HG03575 (cell line): Measurements from ENCODE around the gene ERICH6.
A peak's percentile ranks its signal among the peaks of the same experiment; 100 is the strongest.

Experiments
- ATAC-seq: cut with Tn5 transposase; IDR thresholded peaks from one replicate; pipeline ENCODE4 v1.9.1; 2021; ENCODE audit not compliant: unreplicated experiment, insufficient number of reproducible peaks, low FRiP score; ENCODE audit errors: extremely low read depth

ERICH6 gene

DNA sequence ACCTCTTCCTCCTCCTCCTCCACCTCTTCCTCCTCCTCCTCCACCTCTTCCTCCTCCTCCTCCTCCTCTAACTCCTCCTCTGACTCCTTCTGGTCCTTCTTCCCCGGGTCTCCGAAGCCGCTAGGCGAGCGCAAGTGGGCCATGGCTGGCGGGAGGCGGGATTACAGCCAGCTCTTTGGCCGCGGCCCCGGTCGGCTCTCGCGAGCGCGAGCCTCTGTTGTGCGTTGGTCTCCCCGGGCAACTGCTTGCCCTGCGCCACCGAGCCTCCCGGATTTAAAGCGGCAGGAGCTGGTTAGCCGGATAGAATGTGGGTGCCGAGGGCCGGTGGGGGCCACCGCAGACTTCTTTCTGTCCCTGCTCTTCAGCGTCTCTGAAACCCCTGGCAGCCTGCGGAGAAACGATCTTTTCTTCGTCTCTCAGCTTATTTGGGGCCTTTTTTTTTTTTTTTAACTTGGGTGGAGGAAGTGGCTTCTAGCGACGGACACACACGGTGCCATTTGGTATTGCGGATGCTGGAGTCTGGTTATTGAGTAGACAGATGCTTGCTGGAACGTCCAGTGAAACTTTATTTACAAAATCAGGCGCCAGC lies at the start of gene ERICH6:
Gene ERICH6, minus strand, starts transcription at position 165 of the 589 bp plus-strand sequence. Its CDS starts 22 bp downstream, at position 143.
- peak; percentile 78 for ATAC-seq

DNA sequence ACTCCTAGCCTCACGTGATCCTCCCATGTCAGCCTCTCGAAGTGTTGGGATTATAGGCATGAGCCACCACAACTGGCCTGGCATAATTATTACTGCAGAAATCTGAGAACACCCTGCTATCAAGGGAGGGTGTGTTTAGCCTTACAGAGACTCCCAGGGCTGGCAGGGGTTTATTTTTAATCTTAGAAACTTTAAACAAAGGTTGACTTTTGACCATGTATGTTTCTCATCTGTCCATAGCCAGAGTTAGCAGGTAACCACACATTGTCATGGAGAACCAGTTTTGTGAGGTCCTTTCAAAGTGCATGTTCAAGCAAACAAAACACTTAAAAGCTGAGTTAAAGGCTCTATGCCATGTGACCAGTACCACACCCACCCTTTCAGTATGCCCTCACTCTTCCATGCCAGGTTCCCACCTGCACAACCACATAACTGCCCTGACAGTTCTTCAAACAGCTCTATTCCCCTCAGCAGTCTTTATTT lies 48.1 kb upstream of the ERICH6 start:
- ATAC-seq = no peak

DNA sequence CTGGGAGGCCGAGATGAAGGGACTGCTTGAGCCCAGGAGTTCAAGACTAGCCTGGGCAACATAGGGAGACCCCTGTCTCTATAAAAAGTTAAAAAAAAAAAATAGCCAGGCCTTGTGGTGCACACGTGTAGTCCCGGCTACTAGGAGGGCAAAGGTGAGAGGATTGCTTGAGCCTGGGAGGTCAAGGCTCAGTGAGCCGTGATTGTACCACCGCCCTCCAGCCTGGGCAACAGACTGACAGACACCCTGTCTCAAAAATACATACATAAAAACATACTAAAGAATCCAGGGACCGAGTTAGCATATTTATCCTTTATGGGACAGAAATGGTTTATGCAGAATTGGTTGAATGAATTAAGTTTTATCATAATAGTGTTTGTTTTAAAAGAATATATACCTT lies 45.5 kb upstream of the ERICH6 start:
- no peak for ATAC-seq

DNA sequence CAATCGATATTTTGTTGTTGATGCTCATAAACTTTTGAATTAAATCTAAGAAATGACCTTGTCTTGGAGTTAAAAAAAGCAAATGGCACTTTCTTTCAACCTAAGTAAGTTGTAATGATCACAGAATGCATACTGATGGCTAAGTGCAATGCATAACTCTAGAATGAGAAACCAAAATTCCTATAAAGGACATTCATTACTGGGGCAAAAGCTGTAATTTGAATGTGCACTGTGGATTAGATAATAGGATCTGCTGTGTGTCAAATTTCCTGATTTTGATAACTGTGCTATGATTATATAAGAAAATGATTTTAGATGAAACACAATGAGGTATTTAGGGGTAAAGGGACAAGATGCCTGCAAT lies 44.9 kb upstream of the ERICH6 start:
- ATAC-seq = no peak

DNA sequence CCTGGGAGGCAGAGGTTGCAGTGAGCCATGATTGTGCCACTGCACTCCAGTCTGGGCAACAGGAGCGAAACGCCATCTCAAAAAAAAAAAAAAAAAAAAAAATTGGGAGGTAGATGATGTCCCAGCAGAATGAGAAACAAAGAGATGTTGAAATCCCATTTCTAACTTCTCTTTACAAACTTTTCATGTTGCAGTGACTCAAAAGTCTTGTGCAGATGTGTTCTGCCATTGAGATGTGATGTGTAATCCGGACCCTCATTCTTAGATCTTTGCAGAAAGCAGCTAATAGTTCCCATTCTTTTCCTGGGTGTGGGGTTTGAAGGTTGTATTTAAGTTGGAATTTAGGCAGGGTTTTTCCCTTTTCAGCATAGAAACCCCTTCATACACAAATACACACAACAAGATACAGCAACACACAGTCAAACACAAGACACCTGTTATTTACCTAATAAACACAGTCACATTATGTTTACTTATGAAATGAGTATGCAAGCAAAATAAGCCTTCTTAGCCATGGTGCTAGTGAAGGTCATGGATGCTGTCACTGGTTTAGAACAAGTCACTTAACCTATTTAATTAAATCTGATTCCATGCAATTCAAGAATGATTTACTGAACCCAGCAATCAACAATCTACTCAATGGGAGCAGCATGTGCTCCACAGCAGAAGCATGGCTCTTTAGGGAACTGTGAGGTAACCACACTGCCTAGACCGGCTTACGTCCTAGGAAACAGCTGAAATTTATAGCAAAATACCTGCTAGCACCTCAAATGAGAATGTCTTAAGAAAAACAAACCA lies 44.4 kb upstream of the ERICH6 start:
- ATAC-seq = no peak

DNA sequence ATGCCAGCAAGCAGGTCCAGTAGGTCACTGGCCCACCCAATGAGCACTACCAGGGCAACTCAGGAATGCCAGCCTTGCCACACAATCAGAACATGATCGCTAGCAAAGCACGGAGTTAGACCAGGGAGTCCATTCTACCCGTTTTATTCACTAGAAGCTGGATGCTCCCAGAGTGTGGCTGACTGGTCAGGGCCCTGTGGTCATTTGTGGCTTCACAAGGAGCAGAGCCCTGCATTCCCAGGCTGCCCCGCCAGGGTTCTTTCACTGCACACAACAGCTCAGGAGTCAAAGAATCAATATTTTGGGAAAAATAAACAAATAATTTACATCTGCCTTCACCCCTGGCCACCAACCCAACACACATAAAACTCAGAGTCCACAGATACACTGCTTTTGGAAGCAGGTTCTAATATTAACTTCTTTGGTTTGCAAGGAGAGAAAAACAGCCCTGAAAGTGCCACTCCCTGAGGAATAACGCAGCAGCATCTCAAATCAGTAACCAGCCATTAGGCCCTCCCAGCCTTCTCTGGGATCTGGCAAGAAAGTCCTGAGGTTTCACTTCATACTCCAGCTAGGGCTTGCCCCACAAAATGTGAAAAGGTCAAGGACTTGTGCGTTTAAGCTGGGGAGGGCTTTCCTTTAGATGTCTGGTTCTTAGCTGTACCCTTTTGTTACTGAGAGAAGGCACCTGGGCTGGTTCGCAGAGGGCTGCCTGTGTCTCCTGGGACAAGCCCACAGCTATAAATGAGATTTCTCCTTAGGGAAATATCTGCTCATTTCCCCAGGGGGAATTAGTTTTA lies 43.3 kb upstream of the ERICH6 start:
- ATAC-seq = no peak

DNA sequence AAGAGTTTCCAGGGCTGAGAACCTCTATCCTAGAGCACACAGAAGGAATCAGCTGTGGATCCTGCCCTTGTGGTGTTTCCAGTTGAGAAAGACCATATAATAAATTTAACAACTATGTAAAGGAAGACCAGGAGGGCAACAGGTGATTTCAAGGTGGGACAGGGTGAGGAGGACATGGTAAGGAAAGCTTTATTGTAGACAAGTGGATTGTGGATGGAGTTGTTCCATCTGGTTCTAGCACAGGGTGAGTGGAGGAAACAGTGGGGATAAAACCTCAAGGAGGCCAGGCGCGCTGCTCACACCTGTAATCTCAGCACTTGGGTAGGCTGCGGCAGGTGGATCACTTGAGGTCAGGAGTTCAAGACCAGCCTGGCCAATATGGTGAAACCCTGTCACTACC lies 42.1 kb upstream of the ERICH6 start:
- no peak for ATAC-seq

DNA sequence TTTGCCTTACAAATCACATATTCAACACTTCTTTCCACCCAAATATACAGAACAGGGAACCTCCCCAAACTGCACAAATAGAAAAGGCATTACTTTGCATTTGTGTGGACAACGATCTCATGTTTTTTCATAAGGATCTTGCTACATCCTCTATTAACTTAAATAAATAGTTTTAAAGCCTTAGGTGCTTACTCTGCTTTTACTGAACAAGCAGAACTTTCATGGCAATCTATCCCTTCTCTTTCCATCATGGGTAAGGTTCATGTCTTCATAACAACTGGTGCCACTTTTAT lies 41.1 kb upstream of the ERICH6 start:
- no peak for ATAC-seq

DNA sequence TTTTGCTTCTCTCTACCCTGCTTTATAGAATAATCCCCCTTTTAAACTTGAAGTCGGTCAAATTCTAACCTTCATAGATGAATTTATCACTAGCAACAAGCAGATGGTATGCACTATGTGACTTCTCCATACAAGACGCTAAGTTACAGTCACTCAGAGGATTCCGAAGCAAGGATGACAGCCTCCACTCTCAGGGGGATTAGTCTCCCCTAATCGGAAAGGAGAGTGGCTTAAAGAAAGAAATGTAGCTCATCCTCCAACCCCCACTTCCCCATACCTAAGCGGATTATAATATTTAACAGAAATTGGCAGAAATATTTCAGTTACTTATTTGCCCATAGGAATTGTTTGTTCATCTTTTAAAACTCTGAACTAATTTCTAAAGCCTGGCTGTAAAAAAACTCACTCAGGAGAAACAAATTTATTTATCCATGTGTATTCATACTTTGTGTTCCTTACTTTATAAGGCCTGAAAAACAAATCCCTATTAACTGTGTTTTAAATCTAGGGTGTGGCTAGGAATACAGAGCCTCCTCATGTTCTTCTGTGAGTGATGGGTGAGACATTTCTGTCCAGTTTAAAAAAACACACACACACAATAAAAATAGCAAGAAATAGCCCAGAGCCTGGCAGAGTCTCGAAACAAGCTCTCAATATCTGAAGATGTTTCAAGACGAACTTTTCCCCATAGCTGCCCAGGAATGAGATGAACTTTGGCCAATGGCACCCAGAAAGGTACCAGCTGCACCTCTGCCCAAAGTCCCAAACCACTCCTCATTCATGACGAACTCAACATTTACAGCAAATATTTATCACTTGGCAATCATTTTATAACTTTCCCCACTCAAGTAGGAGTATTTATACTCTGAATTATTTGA lies 40.6 kb upstream of the ERICH6 start:
- ATAC-seq = no peak

DNA sequence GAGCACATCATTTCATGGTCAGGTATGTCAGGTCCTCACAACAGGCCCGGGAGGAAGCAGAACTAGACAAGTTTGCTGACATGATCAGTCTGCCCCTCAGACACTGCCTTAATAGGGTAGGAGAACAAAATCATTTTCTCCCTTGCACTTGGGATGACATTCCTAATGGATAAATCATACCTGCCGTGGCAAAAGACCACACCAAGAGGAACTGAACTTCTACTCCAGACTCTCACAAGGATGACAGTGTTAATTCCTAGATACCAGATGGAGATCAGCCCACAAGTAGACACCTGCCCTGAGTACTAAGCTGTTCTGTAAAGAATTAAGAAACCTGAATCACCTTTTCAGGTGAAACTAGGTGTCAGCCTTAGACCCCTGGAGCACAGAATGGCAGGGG lies 39.8 kb upstream of the ERICH6 start:
- no peak for ATAC-seq

DNA sequence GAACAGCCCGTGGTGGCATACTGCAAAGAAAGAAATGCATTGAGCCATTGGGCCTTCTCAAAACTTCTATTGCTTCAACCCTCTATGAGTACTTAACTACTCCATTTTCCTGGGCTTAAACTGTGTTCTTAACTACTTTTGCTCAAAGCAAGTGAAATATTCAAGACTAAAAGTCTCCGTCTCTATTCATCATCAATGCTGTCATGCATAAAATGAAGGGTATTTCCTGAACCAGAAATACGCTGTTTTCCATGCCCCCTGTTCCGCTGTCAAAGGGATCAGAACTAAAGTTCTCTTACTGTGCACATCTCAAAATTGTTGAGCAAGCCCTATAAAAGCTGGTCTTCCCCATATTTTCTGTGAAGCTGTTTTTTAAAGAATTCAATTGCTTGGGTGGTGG lies 39.0 kb upstream of the ERICH6 start:
- ATAC-seq = no peak

DNA sequence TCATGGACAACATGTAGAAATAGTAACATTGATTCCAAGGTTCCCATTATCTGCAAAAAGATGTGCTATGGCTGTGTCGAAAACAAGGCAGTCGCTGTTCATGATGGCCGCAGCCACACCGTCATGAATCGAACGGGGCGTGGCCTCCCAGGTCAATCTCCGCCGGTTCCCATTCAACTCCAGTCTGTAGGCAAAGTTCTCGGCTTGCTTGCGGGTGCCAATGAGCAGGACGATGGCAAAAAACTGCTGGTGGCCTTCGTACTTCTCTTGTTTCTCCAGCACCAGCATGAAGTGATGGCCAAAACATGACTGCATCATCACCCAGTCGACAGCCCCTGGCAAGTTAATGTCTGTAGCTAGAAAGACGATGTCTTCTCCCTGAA lies 38.4 kb upstream of the ERICH6 start:
- no peak for ATAC-seq

DNA sequence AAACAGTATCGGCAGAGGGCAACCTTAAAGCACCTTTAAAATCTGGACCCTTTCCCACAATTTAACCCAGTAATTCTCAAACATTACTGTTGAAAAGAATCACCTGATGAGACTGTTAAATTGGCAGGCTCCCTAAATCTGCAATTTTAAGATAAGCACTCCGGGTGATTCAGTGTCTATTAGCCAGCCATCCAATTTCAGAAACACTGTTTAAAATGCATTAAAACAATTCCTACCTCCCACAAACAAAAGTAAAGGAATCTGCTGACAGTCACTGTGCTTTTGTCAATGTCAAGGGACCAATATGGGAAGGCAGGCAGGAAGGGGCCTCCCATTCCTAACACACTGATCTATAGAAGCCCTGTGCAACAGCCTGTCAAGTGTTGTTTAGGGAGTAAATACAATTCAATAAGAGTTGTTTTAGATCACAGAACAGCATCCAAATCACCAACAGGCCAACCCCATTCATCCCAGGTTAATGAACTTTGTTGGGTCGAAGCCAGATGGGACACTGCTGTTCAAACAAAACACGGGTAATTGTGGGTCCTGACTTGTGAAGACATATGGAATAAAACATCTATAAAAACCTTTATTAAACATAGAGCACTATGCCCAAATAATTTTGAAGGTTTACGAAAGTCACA lies 37.9 kb upstream of the ERICH6 start:
- ATAC-seq = no peak

DNA sequence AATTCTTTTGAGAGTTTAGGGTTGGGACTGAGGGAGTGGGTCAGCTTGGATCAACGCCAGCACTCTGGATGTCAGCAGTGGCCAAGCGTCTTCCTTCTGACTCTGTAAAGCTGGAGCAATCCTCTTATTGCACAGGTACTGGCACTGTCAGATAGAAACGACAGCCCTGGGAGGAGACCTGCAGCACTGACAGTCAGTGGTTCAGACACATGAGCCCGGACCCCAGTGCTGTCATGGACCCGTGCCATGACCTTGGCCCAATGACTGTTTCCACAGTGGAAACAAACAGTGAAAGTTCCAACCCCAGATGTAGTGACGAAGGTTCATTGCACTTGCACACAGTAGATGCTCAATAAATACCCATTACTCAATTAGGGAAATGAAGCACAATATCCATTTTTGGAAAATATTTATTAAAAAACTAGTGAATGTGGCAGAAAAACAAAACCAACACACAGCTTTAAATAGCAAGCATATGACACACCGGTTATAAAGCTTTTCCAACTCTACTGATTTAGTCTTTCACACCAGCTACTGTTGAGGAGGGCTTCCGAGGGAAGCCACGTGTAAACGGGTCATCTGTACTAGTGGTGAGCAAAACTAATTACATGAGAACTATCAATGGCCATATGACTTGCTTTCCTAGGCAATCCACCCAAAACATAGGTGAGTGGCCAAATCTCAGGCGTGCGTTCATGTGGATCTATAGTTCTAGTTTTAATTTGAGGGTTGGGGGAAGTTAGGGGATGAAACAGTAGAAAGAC lies 37.2 kb upstream of the ERICH6 start:
- no peak for ATAC-seq

DNA sequence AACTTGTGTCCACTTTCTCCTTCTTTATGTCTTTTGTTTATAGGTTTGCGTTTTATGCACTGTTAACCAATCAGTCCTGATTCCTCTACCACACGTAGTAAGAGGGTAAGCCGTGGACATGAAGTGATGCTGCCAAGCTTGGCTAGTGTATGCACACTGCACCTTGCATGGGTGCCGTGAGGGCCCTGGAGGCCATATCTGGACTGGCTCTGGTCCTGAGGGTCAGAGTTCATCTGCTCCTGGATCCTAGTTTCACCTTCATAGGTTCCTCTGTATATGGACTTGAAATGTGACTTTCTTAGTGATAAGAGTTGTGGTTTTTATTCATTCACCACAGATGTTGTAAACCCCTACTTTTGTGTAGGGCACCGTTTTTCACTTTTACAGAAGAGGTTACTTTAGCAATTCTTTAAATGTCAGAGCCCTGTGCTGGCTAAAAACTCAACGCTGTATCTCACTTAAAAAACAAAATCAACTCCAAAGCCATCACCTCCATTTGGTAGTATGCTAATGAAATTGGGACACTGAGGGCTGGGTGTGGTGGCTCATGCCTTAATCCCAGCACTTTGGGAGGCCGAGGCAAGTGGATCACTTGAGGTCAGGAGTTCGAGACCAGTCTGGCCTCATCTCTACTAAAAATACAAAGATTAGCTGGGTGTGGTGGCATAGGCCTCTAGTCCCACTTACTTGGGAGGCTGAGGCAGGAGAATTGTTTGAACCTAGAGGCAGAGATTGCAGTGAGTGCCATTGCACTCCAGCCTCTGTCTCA lies 36.3 kb upstream of the ERICH6 start:
- peak; percentile 3 for ATAC-seq

DNA sequence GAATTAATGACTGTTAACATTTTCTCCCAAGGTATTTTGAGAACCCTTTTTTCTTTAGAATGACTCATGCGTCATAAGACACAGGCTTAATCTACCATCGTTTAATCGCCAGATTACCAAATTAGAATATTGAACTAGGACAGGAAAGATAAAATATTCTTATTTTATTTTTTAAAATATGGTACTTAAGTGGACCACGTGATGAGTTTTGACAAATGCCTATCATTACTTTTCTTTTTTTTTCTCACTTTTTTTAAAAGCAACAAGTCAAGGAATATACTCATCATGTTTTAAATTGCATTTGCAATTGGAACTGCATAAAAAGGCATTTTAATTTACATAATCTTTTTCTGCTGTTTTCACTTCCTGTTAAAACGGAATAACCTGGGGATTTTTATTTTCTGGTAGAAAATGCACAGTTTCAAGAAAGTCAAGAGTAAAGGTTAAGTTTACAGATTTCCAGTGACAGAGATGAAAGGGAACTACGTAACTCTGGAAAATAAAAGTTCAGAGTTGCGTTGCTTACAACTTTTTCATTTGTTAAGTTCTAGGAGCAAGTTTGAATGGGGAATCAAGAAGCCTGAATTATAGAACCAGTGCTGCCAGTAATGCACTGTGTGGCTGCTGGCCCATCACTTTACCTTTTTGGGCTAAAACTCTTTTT lies 35.6 kb upstream of the ERICH6 start:
- ATAC-seq = peak; percentile 33

DNA sequence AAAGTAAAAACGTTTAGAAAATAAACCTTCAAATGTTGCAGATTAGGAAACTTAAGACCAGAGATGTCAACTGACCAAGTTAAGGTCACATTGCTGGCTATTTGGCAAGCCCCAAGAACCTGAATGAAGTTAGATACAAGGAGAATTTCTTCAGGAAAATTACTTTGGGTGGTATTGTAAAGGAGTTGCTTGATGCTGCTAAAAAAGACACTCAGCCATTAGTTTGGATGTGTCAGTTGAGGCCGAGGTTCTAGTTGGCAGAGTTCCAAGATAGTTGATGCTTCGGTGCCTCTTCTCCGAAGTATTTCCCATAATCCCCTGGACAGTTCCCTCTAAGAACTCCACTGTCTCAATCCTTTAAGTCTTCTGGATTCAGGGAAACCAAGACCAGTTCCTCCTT lies 35.0 kb upstream of the ERICH6 start:
- ATAC-seq = no peak
